ENCODE measurements around the gene TSNAXIP1. TPM values are rescaled to one million over a fixed set of nuclear protein-coding genes. Genes with fewer than 3 reads are reported as not detected.

The TSNAXIP1 gene
- total RNA-seq, 1 donor, result 0.99 TPM

DNA sequence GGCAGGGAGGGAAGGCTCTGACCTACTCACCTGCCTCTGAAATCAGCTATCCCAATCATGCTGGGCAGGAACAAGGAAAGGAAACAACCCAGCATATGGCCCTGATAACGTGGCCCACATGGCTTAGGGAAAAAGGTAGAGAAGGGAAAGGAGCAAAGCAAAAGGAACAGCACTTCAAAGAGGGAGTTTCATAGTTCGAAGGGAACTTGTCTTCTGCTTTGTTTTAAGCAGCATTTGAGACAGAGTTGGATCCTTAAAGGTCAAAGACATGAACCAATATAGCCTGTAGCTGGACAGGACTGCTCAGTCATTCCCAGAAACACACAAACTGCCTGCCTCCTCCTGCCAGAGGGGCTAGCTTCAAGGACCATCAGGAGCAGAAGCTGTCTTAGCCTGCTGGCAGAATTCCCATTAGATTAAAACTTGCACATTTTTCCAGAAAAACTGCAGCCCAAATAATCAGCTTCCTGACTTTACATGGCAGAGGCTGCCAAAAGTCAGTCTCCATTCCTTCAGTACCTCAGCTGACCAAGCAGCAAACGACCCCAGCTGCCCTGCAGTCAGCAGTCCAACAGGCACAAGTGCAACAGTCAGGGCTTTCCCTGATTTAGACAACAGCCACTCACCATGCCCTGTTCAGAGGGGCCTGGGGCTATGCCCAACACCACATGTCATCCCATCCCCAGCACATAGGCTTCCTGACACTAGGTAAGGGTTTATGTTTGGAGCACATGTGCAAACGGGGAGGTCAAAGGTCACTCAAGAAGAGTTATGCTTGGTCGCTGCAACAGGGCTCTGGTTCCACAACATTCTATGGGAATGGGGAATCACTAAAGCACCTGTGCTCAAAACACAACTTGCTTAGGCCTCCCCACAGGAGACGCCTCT lies 32.9 kb upstream of the TSNAXIP1 start:
- peak; percentile 58 for DNase-seq (ENCODE audit: low read depth)
- TF ChIP-seq, protein P1, sequence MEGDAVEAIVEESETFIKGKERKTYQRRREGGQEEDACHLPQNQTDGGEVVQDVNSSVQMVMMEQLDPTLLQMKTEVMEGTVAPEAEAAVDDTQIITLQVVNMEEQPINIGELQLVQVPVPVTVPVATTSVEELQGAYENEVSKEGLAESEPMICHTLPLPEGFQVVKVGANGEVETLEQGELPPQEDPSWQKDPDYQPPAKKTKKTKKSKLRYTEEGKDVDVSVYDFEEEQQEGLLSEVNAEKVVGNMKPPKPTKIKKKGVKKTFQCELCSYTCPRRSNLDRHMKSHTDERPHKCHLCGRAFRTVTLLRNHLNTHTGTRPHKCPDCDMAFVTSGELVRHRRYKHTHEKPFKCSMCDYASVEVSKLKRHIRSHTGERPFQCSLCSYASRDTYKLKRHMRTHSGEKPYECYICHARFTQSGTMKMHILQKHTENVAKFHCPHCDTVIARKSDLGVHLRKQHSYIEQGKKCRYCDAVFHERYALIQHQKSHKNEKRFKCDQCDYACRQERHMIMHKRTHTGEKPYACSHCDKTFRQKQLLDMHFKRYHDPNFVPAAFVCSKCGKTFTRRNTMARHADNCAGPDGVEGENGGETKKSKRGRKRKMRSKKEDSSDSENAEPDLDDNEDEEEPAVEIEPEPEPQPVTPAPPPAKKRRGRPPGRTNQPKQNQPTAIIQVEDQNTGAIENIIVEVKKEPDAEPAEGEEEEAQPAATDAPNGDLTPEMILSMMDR (IDR thresholded peaks at IDR 0.05; ENCODE audit: insufficient read depth, low read length), result no peak
- H3K4me3 ChIP-seq (ENCODE audit: low read depth, low read length), result no peak overlapping the region

DNA sequence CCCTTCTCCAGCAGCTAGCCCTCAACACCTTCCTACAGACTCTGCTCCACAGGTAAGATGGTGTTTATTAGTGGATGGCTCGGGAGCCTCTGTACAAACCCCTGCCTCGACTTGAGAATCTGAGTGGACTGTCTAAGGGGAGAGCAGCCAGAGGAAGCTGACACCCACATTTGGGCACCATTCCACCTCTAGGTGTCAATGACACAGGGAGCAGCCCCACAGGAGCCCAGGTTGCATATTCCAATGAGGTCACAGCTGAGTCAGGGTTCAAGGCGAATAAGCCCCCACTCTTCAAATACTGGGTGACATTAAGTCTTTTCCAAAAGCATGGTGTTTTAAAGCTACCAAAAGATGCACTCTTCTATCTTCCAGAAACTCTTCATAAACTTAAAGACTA lies 32.2 kb upstream of the TSNAXIP1 start:
- H3K4me3 ChIP-seq (ENCODE audit: low read depth, low read length), result no peak overlapping the region
- no peak for DNase-seq (ENCODE audit: low read depth)
- TF ChIP-seq, protein P1 (IDR thresholded peaks at IDR 0.05; ENCODE audit: insufficient read depth, low read length), result no peak

DNA sequence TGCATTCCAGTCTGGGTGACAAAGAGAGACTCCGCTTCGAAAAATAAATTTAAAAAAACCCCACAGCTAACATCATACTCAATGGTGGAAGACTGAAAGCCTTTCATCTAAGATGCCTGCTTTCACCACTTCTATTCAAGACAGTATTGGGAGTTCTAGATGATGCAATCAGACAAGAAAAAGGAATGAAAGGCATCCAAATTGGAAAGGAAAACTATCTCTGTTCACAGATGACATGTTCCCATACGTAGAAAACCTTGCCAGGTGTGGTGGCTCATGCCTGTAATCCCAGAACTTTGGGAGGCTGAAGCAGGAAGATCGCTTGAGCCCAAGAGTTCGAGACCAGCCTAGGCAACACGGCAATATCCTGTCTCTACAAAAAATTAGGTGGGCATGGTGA lies 31.4 kb upstream of the TSNAXIP1 start:
- TF ChIP-seq, protein P1 (IDR thresholded peaks at IDR 0.05; ENCODE audit: insufficient read depth, low read length), result no peak
- no peak overlapping the region for H3K4me3 ChIP-seq (ENCODE audit: low read depth, low read length)
- DNase-seq (ENCODE audit: low read depth), result peak; percentile 21

DNA sequence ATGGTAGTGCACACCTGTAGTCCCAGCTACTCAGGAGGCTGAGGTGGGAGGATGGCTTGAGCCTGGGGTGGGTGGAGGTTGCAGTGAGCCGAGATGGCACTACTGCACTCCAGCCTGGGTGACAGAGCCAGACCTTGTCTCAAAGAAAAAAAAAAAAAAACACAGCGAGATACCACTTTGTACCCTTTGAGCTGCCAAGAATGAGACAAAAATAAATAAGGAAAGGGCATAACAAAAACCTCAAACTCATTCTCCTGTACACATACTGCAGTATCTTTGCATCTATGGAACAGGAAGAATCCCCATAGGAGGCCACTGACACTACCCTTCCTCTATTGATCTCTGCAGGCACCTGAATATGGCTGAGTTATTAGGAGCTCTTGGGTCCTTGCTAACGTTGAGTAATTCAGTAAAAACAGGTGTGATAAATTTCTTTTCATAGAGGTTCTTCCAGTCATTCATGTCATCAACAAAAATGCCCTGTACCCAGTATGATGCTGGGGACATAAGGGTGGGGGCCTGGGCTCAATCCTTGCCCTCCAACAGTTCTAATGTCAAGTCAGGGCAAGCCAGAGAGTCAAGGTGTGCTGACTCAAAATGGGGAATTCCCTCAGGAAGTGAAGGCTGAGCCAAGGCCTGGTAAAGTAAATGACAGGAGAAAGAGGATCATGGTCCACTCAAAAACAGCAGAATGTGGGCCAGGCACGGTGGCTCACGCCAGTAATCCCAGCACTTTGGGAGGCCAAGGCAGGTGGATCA lies 27.3 kb upstream of the TSNAXIP1 start:
- H3K4me3 ChIP-seq (ENCODE audit: low read depth, low read length), result no peak overlapping the region
- TF ChIP-seq, protein P1 (IDR thresholded peaks at IDR 0.05; ENCODE audit: insufficient read depth, low read length), result no peak
- no peak for DNase-seq (ENCODE audit: low read depth)

DNA sequence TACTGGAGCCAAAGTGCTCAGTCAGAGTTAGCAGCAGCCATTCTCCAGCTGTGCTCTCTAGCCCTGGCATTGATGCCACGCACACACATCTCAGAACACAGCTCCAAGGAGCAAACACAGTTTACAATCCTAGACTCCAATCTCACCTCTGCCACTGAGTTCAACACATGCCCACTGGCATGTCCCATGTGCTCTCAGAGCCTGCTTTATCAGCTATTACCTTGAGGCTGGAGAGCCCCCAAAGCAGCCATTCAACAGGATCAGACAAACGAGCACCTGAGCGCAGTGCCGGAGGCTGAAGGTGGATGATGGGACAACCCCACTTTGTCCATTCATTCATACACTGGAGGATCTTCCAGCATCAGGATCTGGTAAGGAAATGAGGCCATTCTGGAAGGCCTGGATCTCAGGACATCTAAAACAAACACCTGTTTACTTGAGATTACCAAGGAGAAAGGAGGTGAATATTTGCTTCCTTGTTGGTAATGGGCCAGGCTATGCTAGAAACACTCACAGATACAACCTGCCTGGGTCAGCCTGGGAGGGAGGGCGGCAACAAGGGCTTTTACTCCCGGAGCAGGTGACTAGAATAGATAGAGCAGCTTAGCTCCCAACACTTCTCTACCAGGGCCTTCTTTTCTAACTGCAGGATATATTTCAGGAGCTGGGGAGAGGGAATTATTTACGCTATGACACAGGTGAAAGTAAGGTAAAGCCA lies 25.7 kb upstream of the TSNAXIP1 start:
- no peak overlapping the region for H3K4me3 ChIP-seq (ENCODE audit: low read depth, low read length)
- TF ChIP-seq, protein P1 (IDR thresholded peaks at IDR 0.05; ENCODE audit: insufficient read depth, low read length), result no peak
- no peak for DNase-seq (ENCODE audit: low read depth)

DNA sequence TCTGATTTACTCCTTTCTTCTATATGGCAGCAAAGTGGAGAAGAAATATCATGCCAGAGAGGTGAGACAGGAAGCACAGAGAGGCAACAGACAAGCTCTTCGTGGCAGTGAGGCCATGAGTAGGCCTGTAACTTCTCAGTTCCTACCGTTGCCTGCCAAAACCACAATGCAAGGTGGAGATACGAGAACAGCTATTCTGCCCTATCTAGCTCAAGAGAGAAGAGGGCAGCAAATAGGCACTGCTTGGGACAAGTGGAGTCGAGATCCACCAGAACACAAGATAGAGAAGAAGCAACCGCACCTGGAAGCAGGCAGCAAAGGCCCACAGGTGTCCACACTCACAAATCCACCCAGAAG lies 25.1 kb upstream of the TSNAXIP1 start:
- no peak for DNase-seq (ENCODE audit: low read depth)
- TF ChIP-seq, protein P1 (IDR thresholded peaks at IDR 0.05; ENCODE audit: insufficient read depth, low read length), result no peak
- H3K4me3 ChIP-seq (ENCODE audit: low read depth, low read length), result no peak overlapping the region

All from fibroblast of the aortic adventitia (primary cell).